ENCODE measurements around the gene EDEM3.

Gene EDEM3

DNA sequence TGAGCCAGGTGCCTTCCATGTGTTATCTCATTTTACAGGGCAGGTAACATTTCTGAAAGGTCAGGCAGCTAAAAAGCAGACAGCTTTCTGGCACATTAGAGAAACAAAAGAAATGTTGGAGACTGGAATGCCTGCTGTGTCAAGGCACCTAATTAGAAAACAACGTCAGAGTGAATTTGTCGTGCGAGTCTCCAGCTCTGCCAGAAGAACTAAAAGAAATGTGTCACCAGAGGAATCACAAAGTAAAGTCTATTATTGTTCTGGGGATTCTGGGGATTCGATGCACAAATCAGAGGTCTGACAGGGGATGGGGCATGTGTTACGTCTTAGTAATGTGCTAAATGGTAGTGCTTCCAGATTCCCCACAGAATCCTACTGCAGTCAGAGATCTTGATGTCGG, 89.3 kb downstream of the EDEM3 start:
- no peak for DNase-seq

DNA sequence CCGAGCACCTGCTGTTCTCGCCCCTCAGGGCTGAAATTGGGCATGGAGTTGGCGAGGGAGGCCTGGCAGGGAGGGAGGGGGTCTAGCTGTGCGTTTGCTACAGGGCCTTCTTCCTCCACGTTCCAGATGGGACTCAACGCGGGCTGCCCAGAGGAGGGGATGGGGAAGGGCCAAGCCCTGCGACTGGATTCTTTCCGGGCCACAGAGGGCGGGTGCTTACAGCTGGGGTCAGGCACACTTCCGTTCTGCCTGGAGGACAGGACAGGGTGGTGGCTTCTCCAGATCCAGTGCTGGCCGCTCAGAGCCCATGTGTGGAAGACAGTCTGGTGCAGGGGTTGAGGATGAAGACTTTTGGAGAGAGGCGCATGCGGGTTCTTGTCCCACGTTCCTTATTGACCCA, 90.0 kb downstream of the EDEM3 start:
- no peak for DNase-seq

DNA sequence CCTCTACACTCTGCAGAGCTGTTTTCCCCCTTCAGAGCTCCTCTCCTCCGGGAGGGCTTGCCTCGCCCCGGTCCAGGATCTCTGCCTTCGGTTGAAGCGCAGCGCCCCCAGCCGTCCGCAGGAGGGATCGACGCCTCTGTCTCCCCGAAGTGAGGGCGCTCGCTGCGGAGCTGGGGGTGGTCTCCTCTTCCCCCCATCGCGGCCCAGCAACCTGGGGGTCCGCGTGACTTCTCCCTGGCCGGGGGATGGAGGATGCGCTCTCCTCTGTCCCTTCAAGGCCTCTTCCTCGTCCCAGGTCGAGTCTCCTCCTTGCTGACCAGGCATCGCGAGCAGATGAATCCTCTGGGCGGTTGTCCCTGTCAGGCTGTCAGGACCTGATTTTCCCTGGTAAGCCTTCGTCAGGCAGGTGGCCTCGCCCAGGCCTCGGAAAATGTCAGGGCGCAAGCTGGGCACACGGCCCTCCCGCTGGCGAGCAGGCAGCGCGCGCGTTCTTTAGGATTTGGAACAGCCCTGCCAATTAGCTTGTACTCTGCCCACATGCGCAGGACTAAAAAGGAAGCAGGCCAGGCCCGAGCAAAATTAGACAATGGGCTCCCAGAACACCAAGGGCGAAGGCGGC, 90.5 kb downstream of the EDEM3 start:
- peak; percentile 71 for DNase-seq

DNA sequence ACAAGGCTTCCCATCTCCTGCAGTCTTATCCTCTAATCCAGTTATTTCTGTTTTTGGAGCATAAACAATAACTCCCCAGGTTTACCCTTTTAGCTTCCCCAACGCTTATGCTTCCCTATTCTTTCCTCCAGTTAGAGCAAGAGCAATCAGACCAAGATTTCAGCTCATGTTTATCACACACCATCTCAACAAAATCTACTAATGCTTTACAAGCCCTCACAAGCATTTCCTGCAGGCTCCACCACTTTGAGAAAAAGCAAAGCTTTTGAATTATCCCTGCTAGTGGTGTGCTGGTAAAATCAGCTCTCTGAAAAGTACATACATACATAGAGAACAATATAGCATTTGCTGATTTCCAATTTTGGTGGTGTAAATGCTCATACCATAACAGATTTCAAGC, 92.9 kb downstream of the EDEM3 start:
- DNase-seq, result no peak

- no peak for DNase-seq
Observed at GRCh38 chr1:184660462-184661191, 94.0 kb downstream of the EDEM3 start.

DNA sequence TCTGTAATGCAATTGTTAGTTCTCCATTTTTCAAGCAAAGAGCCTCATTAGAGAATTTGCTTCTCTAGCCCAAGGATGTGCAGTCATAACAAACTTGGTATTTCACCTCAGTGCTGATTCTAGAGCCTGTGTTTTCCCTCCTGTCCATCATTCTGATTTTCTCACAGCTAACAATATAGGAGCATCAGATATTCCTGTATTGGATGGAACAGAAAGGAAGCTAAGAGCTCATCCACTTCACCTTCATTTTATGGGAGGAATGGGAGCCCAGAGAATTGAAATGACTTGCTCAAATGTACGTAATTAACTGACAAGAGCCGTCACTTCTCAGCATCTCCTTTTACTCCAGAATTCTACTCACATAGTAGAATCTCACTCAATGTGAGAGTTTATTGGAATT, 96.6 kb downstream of the EDEM3 start:
- DNase-seq, result no peak

DNA sequence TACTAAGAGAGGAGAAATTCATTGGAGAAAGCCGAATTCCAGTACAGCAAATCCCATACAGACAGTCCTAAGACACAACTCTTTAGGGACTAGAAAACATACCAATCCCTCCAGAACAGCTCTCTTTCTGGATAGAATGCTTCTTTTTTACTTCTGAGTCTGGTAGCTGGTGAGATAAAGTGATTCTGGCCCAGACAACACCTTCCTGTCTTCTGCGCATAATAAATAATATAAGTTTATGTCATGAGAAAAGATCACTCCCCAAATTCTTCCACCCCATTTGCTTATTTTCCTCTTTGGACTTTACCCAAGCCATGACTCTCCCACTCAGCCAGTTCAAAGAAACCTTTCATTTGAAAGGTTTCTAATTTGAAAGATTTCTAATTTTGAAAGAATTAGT, 98.4 kb downstream of the EDEM3 start:
- DNase-seq, result no peak

DNA sequence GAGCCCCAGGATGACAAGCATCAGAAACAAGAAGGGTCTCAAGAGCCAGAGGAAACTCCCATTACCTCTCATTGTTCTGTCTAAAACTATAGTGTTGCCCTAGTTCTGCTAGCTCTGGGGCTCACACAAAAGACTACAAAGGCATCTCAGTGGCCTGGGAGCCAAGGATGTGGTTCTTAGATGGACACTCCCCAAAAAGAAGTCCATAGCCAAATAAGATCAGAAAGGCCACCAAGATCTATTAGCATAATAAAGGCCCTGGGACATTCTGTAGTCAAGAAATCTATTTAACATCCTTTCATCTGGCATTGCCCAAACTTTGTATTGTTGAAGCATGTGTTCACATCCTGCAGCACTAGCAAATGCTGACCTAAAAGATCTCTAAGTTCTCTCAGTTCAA, 99.5 kb downstream of the EDEM3 start:
- no peak for DNase-seq

- no peak for DNase-seq
Observed at GRCh38 chr1:184650177-184650866, 104.3 kb downstream of the EDEM3 start.

DNA sequence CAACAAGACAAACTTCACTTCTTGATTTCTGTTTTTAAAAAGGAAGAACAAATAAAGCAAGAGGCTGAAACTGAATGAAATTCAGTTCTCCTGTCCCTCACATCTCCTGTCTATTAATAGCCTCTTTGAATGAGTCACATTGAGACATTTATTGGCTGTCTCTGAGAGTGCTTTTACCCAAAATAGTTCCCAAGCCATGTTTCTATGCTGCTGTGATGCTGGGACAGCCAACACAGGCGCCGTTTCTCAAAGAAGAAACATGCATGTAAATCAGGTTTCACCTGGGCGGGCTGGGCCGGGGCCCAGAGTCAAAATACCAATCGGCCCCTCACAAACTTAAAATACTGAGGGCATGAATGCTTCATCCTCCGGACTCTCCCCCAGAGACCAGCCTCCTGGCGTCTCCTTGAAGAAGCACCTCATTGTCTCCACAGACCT, 105.2 kb downstream of the EDEM3 start:
- DNase-seq, result no peak

DNA sequence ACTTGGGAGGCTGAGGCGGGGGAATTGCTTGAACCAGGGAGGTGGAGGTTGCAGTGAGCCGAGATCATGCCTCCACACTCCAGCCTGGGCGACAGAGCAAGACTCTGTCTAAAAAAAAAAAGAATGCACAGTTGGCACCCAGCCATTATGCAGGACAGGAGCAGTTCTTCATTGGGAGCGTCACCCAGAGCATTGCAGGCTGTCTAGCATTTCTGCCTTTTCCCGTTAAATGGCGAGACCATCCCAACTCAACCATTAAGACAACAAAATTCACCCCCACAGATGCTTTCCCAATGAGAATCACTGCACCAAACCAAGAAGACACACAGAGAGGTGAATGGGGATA, 105.8 kb downstream of the EDEM3 start:
- no peak for DNase-seq

DNA sequence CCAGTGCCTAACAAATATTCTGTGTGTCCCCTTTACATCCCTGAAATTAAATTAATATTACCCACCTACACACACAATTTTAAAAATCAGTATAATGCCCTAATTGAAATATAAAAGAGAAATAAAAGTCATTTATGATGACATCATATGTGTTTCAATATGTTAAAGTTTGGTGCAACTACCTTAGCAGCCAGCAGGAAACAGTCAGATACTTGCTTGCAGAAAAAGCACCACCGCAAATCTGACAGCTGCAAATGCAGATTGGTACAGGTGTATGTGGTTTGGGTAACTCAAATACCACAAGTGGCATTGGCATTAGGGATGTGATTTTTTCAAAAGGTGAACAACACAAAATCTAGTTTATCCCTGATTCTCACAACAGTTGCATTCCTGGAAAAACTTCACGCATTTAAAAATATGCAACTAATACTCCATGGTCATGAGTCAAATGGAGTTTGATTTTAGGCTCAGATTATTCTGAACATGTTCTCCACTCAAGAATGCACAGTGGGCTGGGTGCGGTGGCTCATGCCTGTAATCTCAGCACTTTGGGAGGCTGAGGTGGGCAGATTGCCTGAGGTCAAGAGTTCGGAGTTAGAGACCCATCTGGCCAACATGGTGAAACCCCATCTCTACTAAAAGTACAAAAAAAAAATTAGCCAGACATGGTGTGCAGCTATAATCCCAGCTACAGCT, 106.3 kb downstream of the EDEM3 start:
- DNase-seq, result no peak

GRCh38 chr1:184647471-184647870, 107.2 kb downstream of the EDEM3 start:
- no peak for DNase-seq

- DNase-seq, result no peak
Observed at GRCh38 chr1:184646824-184647223, 107.8 kb downstream of the EDEM3 start.

DNA sequence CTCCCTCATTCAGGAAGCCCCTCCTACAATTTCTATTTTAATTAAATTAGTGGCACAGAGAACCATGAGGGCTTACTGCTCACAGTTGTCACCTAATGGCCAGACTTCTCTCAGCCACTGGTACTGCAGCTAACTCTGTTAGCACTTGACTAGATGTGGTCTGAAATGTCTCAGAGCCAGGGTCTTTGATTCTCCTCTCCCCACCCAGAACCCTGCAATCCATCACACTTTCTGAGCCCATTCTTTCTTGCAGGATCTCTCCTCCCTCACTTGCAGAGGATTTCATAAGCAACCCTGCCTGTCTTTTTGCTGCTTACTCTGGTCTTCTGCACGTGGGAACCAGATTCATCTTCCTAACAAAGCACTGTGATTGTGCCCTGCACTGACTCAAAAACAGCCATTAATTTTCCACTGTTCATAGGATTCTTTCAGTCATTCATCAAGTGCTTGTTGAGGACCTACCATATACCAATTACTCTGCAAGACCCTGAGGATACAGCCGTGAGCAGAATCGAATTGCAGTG, 108.4 kb downstream of the EDEM3 start:
- no peak for DNase-seq

- DNase-seq, result no peak
Observed at GRCh38 chr1:184644771-184645170, 109.9 kb downstream of the EDEM3 start.

- DNase-seq, result no peak
Observed at GRCh38 chr1:184643661-184644060, 111.0 kb downstream of the EDEM3 start.

DNA sequence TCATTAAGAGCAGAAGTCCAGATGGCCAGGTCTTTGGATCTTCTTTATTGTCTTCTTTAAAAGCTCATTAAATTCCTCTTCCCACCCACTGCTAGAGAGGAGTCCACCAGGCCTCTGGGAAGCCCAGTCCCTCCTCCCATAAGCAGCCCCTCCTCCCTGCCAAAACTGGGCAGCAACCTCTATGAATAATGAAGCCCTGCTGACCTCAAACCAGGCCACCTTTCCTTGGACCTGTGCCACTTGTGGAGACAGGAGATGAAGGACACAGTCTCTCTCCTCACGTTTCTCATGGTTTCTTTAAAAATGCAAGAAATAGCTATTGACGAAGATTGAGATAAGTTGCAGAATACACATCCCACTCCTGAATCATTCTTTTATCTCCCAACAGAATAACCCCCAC, 112.8 kb downstream of the EDEM3 start:
- DNase-seq, result no peak

GRCh38 chr1:184640505-184640904, 114.2 kb downstream of the EDEM3 start:
- DNase-seq, result no peak

All from activated T-cell treated with anti-CD3 and anti-CD28 coated beads, Interleukin-2, amount 50 U/mL, for 48 hours (primary cell).